PFSK-1 (cell line): ENCODE data around the gene RNF7.

Experiments
- FOXP2 ChIP-seq: optimal IDR thresholded peaks from 2 replicates; pipeline ENCODE3; 2011; ENCODE audit warnings: borderline replicate concordance, control low read depth, inconsistent platforms; ENCODE audit not compliant: insufficient read depth; ENCODE audit errors: extremely low read length, extremely low read depth
- POLR2AphosphoS5 ChIP-seq: IDR thresholded peaks from 2 replicates; pipeline ENCODE4 v1.6.1; 2012; ENCODE audit warnings: low read depth, mild to moderate bottlenecking, control low read depth, low read length, moderate library complexity
- SIN3A ChIP-seq: IDR thresholded peaks from 2 replicates; pipeline ENCODE4 v1.6.1; 2012; ENCODE audit warnings: mild to moderate bottlenecking, low read length, moderate library complexity, borderline replicate concordance; ENCODE audit not compliant: insufficient read depth
- TAF1 ChIP-seq: IDR thresholded peaks from 2 replicates; pipeline ENCODE4 v1.6.1; 2012; ENCODE audit warnings: low read length, control low read depth, borderline replicate concordance; ENCODE audit not compliant: insufficient read depth
- TF ChIP-seq, protein P1 (sequence below), 2 experiments: IDR thresholded peaks; 2 replicates each; pipeline versions ENCODE4 v1.6.1 to v1.8.0; 2011 to 2012; ENCODE audit warnings: low read depth in 2 of 2, low read length in 2 of 2, control low read depth in 1 of 2, inconsistent platforms in 1 of 2, mild to moderate bottlenecking in 1 of 2, moderate library complexity in 1 of 2; ENCODE audit not compliant: insufficient read depth in 1 of 2

Gene RNF7

DNA sequence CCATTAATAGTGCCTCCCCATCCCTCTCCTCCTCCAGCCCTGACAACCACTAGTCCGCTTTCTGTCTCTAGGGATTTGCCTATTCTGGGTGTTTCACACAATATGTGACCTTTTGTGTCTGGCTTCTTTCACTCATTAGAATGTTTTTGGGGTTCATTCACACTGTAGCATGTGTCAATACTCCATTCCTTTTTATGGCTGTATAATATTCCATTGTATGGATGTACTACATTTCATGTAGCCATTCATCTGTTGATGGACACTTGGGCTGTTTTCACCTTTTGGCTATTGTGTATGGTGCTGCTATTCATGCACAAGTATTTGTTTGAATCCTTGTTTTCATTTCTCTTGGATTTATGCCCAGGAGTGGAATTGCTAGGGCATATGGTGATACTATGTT, 41.6 kb downstream of the RNF7 start:
- TF ChIP-seq SIN3A: no peak
- TF ChIP-seq FOXP2: no peak
- TF ChIP-seq, protein P1, sequence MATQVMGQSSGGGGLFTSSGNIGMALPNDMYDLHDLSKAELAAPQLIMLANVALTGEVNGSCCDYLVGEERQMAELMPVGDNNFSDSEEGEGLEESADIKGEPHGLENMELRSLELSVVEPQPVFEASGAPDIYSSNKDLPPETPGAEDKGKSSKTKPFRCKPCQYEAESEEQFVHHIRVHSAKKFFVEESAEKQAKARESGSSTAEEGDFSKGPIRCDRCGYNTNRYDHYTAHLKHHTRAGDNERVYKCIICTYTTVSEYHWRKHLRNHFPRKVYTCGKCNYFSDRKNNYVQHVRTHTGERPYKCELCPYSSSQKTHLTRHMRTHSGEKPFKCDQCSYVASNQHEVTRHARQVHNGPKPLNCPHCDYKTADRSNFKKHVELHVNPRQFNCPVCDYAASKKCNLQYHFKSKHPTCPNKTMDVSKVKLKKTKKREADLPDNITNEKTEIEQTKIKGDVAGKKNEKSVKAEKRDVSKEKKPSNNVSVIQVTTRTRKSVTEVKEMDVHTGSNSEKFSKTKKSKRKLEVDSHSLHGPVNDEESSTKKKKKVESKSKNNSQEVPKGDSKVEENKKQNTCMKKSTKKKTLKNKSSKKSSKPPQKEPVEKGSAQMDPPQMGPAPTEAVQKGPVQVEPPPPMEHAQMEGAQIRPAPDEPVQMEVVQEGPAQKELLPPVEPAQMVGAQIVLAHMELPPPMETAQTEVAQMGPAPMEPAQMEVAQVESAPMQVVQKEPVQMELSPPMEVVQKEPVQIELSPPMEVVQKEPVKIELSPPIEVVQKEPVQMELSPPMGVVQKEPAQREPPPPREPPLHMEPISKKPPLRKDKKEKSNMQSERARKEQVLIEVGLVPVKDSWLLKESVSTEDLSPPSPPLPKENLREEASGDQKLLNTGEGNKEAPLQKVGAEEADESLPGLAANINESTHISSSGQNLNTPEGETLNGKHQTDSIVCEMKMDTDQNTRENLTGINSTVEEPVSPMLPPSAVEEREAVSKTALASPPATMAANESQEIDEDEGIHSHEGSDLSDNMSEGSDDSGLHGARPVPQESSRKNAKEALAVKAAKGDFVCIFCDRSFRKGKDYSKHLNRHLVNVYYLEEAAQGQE (IDR thresholded peaks at IDR 0.05; ENCODE audit: insufficient read depth in 1 of 2, low read depth in 2 of 2, low read length in 2 of 2): no peak
- no peak for TF ChIP-seq TAF1
- TF ChIP-seq POLR2AphosphoS5: no peak

DNA sequence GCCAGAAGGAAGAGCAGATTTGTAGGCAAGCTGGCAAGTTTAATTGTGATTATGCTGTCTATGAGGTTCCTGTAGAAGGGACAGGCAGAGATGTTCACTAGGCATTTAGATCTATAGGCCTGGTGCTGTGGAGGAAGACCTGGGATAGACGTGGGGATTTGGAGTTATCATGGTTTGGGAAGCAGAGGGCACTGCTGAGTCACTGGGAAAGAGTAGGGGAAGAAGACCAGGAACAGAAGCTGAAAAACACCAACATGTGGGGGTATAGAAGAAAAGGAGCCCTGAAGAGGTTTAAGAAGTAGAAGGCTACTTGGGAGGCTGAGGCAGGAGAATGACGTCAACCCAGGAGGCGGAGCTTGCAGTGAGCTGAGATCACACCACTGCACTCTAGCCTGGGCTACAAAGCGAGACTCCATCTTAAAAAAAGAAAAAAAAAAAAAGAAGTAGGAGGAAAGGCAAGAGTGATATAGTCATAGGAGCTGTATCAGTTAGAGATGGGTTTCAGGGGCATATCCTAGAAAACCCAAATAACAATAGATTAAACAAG, 44.4 kb downstream of the RNF7 start:
- no peak for TF ChIP-seq SIN3A
- TF ChIP-seq, protein P1 (IDR thresholded peaks at IDR 0.05; ENCODE audit: insufficient read depth in 1 of 2, low read depth in 2 of 2, low read length in 2 of 2): no peak
- TF ChIP-seq FOXP2: no peak
- TF ChIP-seq TAF1: no peak
- TF ChIP-seq POLR2AphosphoS5: no peak

DNA sequence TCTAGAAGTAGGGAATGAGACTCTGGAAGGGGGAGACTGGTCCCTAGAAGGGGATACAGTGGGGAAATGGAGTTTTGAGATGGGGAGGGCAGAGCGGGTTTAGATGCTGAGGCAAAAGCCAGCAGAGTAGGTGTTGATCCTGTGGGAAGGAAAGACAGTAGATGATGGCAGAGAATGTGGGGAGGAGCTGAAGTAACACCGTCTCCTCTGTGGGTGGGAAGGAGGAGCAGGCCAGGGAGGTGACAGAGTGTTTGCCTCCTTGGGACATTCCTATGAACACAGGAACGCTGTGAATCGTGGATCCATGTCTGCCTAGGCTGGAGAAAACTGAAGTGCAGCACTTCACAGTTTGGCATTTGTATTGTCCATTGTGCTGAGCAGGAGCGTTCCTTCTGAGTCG, 45.5 kb downstream of the RNF7 start:
- TF ChIP-seq, protein P1 (IDR thresholded peaks at IDR 0.05; ENCODE audit: insufficient read depth in 1 of 2, low read depth in 2 of 2, low read length in 2 of 2): no peak
- no peak for TF ChIP-seq FOXP2
- TF ChIP-seq SIN3A: no peak
- TF ChIP-seq TAF1: no peak
- TF ChIP-seq POLR2AphosphoS5: no peak

DNA sequence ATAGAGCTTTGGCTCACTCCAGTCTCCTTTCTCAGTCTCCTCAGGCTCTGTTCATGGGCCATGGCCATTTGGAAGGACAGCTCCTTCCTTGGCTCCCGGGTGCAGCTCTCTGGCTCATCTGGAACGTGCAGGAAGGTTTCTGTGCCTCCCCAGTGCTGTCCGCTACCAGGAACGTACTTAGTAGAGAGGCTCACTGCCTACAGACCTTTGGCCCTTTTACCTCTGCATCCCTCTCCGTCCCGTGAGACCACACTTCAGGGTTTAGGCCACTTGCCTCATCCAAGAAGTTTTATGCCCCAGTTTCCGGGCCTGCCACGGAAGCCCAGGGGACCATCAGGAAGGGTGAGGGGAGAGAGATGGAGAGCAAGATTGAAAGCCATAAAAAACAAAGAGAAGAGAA, 46.0 kb downstream of the RNF7 start:
- no peak for TF ChIP-seq FOXP2
- no peak for TF ChIP-seq SIN3A
- TF ChIP-seq TAF1: no peak
- no peak for TF ChIP-seq POLR2AphosphoS5
- TF ChIP-seq, protein P1 (IDR thresholded peaks at IDR 0.05; ENCODE audit: insufficient read depth in 1 of 2, low read depth in 2 of 2, low read length in 2 of 2): no peak

DNA sequence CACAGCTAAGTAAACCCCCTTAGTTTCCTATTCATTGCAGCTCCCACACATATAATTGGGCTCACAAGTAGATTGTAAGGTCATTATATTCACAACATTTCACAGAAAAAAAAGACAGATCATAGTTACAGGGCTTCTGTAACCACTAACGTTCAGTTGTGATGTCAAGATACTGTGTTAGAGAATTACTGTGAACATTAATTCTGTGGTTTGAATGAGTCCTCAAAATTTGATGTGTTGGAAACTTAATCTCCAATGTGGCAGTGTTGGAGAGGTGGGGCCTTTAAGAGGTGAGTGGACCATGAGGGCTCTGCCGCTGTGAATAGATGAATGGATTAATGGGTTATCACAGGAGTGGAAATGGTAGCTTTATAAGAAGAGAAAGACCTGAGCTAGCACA, 46.4 kb downstream of the RNF7 start:
- no peak for TF ChIP-seq FOXP2
